Loucy (cell line): ENCODE measurements around the gene USP53.

Experiments used
- H2AFZ ChIP-seq: fragments of 200-600 bp; sonication (generic); 2 replicates; pipeline ENCODE4 v1.6.0; 2016; ENCODE audit warnings: antibody characterized with exemption, mild to moderate bottlenecking, low read length, moderate library complexity
- H3F3A ChIP-seq: fragments of 200-600 bp; 2 replicates; pipeline ENCODE4 v1.6.0; 2016; ENCODE audit warnings: antibody characterized with exemption, low read depth, mild to moderate bottlenecking
- H3K27me3 ChIP-seq: fragments of 200-600 bp; sonication (generic); 2 replicates; pipeline ENCODE4 v1.6.1; 2014; ENCODE audit warnings: low read length, mild to moderate bottlenecking; ENCODE audit not compliant: insufficient read depth, poor library complexity, severe bottlenecking
- H3K36me3 ChIP-seq: fragments of 200-600 bp; sonication (generic); 2 replicates; pipeline ENCODE4 v1.6.1; 2016; ENCODE audit warnings: low read length; ENCODE audit not compliant: insufficient read depth
- H3K4me1 ChIP-seq: fragments of 200-600 bp; sonication (generic); 2 replicates; pipeline ENCODE4 v1.5.1; 2014; ENCODE audit warnings: low read length, mild to moderate bottlenecking; ENCODE audit not compliant: insufficient read depth, poor library complexity, severe bottlenecking
- H3K4me2 ChIP-seq: fragments of 200-600 bp; sonication (generic); 2 replicates; pipeline ENCODE4 v1.6.0; 2014; ENCODE audit warnings: antibody characterized with exemption, low read length, low read depth, mild to moderate bottlenecking; ENCODE audit not compliant: poor library complexity, severe bottlenecking
- H3K4me3 ChIP-seq: fragments of 200-600 bp; sonication (generic); 2 replicates; pipeline ENCODE4 v1.5.1; 2014; ENCODE audit warnings: low read length, mild to moderate bottlenecking, mixed read lengths; ENCODE audit not compliant: poor library complexity, severe bottlenecking
- H3K79me2 ChIP-seq: fragments of 200-600 bp; sonication (generic); 2 replicates; pipeline ENCODE4 v1.6.1; 2014; ENCODE audit warnings: low read length; ENCODE audit not compliant: insufficient read depth
- H3K9ac ChIP-seq: fragments of 200-600 bp; sonication (generic); 2 replicates; pipeline ENCODE4 v1.6.0; 2014; ENCODE audit warnings: mild to moderate bottlenecking, low read depth, low read length, moderate library complexity; ENCODE audit not compliant: poor library complexity, severe bottlenecking
- H3K9me2 ChIP-seq: fragments of 200-600 bp; sonication (generic); replicated peaks from 2 replicates; pipeline ENCODE4 v1.6.1; 2016; ENCODE audit warnings: low read depth, low read length, mixed read lengths
- H3K9me3 ChIP-seq: fragments of 200-600 bp; sonication (generic); 2 replicates; pipeline ENCODE4 v1.6.1; 2014; ENCODE audit warnings: mild to moderate bottlenecking, antibody characterized with exemption, low read length, low read depth; ENCODE audit not compliant: insufficient read depth
- H4K20me1 ChIP-seq: fragments of 200-600 bp; sonication (generic); 2 replicates; pipeline ENCODE4 v1.6.0; 2014; ENCODE audit warnings: antibody characterized with exemption, low read length, mild to moderate bottlenecking; ENCODE audit not compliant: insufficient read depth, poor library complexity, severe bottlenecking
- EZH2phosphoT487 ChIP-seq: fragments of 200-600 bp; IDR thresholded peaks from 2 replicates; pipeline ENCODE4 v1.6.1; 2018; ENCODE audit warnings: antibody characterized with exemption, mild to moderate bottlenecking, moderate library complexity, borderline replicate concordance
- TF ChIP-seq, protein P1 (sequence below): fragments of 200-600 bp; sonication (generic); conservative IDR thresholded peaks from 2 replicates; pipeline ENCODE4 v1.5.1; 2014; ENCODE audit warnings: mild to moderate bottlenecking, antibody characterized with exemption, low read length

The USP53 gene

GRCh38 chr4:119313237-119313636 is 100.7 kb downstream of the USP53 start:
- TF ChIP-seq EZH2phosphoT487: no peak
- TF ChIP-seq, protein P1, sequence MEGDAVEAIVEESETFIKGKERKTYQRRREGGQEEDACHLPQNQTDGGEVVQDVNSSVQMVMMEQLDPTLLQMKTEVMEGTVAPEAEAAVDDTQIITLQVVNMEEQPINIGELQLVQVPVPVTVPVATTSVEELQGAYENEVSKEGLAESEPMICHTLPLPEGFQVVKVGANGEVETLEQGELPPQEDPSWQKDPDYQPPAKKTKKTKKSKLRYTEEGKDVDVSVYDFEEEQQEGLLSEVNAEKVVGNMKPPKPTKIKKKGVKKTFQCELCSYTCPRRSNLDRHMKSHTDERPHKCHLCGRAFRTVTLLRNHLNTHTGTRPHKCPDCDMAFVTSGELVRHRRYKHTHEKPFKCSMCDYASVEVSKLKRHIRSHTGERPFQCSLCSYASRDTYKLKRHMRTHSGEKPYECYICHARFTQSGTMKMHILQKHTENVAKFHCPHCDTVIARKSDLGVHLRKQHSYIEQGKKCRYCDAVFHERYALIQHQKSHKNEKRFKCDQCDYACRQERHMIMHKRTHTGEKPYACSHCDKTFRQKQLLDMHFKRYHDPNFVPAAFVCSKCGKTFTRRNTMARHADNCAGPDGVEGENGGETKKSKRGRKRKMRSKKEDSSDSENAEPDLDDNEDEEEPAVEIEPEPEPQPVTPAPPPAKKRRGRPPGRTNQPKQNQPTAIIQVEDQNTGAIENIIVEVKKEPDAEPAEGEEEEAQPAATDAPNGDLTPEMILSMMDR: no peak
- H3K36me3 ChIP-seq: no peaks in the 10 kb centered on the region
- H4K20me1 ChIP-seq: no peaks in the 10 kb centered on the region

GRCh38 chr4:119314356-119314755 is 101.8 kb downstream of the USP53 start:
- no peaks in the 10 kb centered on the region for H3F3A ChIP-seq
- H3K4me1 ChIP-seq: no peaks in the 10 kb centered on the region
- no peak for TF ChIP-seq EZH2phosphoT487
- TF ChIP-seq, protein P1: peak; percentile 77
- no peak overlapping the region for H3K4me3 ChIP-seq
- H3K9me3 ChIP-seq: no peaks in the 10 kb centered on the region
- no peaks in the 10 kb centered on the region for H3K9me2 ChIP-seq
- H3K36me3 ChIP-seq: no peaks in the 10 kb centered on the region
- no peaks in the 10 kb centered on the region for H3K79me2 ChIP-seq
- no peak overlapping the region for H2AFZ ChIP-seq
- H3K9ac ChIP-seq: no peak overlapping the region
- H3K4me2 ChIP-seq: no peak overlapping the region
- H3K27me3 ChIP-seq: no peaks in the 10 kb centered on the region
- no peaks in the 10 kb centered on the region for H4K20me1 ChIP-seq

More at GRCh38 chr4:119313237-119313636, 100.7 kb downstream of the USP53 start:
- no peaks in the 10 kb centered on the region for H3K79me2 ChIP-seq
- H3K9ac ChIP-seq: no peak overlapping the region
- no peak overlapping the region for H3K4me2 ChIP-seq
- H3F3A ChIP-seq: no peaks in the 10 kb centered on the region
- H3K9me2 ChIP-seq: no peaks in the 10 kb centered on the region
- no peak overlapping the region for H2AFZ ChIP-seq
- no peaks in the 10 kb centered on the region for H3K4me1 ChIP-seq
- H3K27me3 ChIP-seq: no peaks in the 10 kb centered on the region
- H3K9me3 ChIP-seq: no peaks in the 10 kb centered on the region
- no peak overlapping the region for H3K4me3 ChIP-seq

DNA sequence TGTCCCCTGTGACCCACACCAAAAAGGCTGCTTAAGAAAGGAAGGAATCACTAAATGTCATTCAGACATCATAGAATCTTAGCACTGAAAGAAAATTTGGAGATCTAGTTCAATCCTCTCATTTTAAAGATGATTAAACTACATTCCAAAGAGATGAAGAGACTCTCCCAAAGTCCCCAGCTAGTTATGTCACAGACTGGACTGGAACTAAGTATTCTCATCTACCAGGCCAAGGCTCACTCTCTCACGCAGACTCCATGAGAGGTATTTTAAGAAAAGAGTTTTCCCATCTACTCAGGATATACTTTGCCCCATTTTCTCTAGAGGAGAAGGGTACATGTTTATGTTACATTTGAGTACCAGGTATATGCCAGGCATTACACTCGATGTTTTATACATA is 102.5 kb downstream of the USP53 start:
- H3K9me2 ChIP-seq: no peaks in the 10 kb centered on the region
- no peaks in the 10 kb centered on the region for H4K20me1 ChIP-seq
- H3K9ac ChIP-seq: no peak overlapping the region
- no peak overlapping the region for H3K4me3 ChIP-seq
- no peaks in the 10 kb centered on the region for H3K4me1 ChIP-seq
- no peaks in the 10 kb centered on the region for H3K36me3 ChIP-seq
- TF ChIP-seq, protein P1: no peak
- TF ChIP-seq EZH2phosphoT487: no peak
- H3K27me3 ChIP-seq: no peaks in the 10 kb centered on the region
- no peak overlapping the region for H3K4me2 ChIP-seq
- no peak overlapping the region for H2AFZ ChIP-seq
- no peaks in the 10 kb centered on the region for H3K79me2 ChIP-seq
- no peaks in the 10 kb centered on the region for H3F3A ChIP-seq
- no peaks in the 10 kb centered on the region for H3K9me3 ChIP-seq
